Activated CD4-positive, alpha-beta T cell treated with anti-CD3 and anti-CD28 coated beads for 36 hours (primary cell): ENCODE measurements around the gene ENDOG. TPM values are rescaled to one million over a fixed set of nuclear protein-coding genes. Genes with fewer than 3 reads are reported as not detected.

Source experiments
- ATAC-seq: fragments of 200-7000 bp; cut with Tn5 transposase; one replicate; pipeline ENCODE4 v1.10.0; 2021; ENCODE audit warnings: mild to moderate bottlenecking, moderate library complexity
- CTCF ChIA-PET: fragments of 350-600 bp; sonication (Branson Sonifier 250); formaldehyde crosslinking; loops from one replicate; lab custom pipeline; 2021; ENCODE audit warnings: antibody characterized with exemption; lab: Charles Lee
- POLR2A ChIA-PET: fragments of 350-600 bp; sonication (Branson Sonifier 250); formaldehyde crosslinking; loops from one replicate; lab custom pipeline; 2021; ENCODE audit warnings: antibody characterized with exemption, inconsistent platforms; lab: Charles Lee
- DNase-seq: peaks from one replicate; pipeline ENCODE4 v3.0.0-alpha.2; 2020
- H3K27ac Mint-ChIP-seq: one replicate; pipeline ENCODE4 v1.8.0; 2021; ENCODE audit warnings: mixed read lengths
- H3K27me3 Mint-ChIP-seq: one replicate; pipeline ENCODE4 v1.8.0; 2021; ENCODE audit warnings: mixed read lengths
- H3K36me3 Mint-ChIP-seq: one replicate; pipeline ENCODE4 v1.8.0; 2021; ENCODE audit warnings: low read depth, mixed read lengths
- H3K4me1 Mint-ChIP-seq: one replicate; pipeline ENCODE4 v1.8.0; 2021; ENCODE audit warnings: mixed read lengths
- H3K4me3 Mint-ChIP-seq: one replicate; pipeline ENCODE4 v1.8.0; 2021; ENCODE audit warnings: mild to moderate bottlenecking, moderate library complexity, mixed read lengths
- H3K9me3 Mint-ChIP-seq: one replicate; pipeline ENCODE4 v1.8.0; 2021; ENCODE audit warnings: low read depth, mixed read lengths
- intact Hi-C, 2 experiments: fragments of 100-400 bp; cut with DNase I in 1 of 2; cut with micrococcal nuclease in 1 of 2; formaldehyde crosslinking; loops; one replicate each; pipeline versions ENCODE4 v1.14.2 to v1.15.1; 2022 to 2024; cut with DNase I, micrococcal nuclease
- total RNA-seq, 2 experiments: library from RNA; stranded (reverse); gene quantifications; one replicate each; pipeline ENCODE4 v1.2.3, GENCODE V29; 2021

ENDOG gene
- total RNA-seq, 2 experiments from 2014 or later: 7.3 to 9.3 TPM

DNA sequence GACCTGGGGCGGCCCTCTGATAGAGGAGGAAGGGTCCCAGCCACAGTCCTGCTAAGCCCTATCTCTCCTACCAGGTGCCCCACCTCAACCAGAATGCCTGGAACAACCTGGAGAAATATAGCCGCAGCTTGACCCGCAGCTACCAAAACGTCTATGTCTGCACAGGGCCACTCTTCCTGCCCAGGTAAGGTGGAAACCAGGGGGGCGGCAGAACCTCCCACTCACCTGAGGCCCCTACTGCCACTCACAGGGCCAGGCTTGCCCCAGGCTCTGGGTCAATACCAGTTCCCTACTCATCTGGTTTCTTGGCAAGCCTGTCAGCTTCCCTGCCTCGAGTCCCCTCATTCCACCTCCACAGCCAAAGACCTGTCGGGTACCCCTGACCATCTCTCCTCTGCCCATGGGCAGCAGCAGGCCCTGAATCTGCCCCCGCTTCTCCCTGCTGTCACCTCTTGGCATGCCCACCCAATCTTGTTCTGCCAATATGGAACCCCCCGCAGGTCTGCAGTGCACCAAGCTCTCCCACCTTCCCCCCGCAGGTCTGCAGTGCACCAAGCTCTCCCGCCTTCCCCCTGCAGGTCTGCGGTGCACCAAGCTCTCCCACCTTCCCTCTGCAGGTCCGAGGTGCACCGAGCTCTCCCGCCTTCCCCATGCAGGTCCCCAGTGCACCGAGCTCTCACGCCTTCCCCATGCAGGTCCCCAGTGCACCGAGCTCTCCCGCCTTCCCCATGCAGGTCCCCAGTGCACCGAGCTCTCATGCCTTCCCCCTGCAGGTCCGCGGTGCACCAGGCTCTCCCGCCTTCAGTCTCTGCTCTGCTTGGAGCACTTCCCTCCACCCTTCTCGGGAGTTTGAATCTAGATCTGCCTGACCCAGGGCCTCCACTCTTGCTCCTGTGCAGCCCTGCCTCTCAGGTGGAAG is 2.6 kb downstream of the ENDOG start:
- no peak for ATAC-seq
- Mint-ChIP-seq H3K9me3 (no peaks in the 10 kb centered on the region), H3K27ac (no peak overlapping the region), H3K4me3 (no peak overlapping the region), H3K27me3 (no peaks in the 10 kb centered on the region), H3K36me3 (peaks cover 16% of the 10 kb centered on the region), H3K4me1 (peaks cover 13% of the 10 kb centered on the region)
- intact Hi-C loops: no loop called here
- no peak for DNase-seq
- CTCF ChIA-PET: interaction anchor here (0.6 to 1.4 kb wide), 2 partner anchors 9 to 39 kb away, joined by 3 to 5 read pairs; partner anchors contain the start of gene SPOUT1
- POLR2A ChIA-PET: interaction anchor here (0.7 to 1.3 kb wide), 3 partner anchors 9 to 316 kb away, joined by 3 to 5 read pairs (median 5); partner anchors contain the start of gene SPOUT1

- no peak for ATAC-seq
- H3K27ac Mint-ChIP-seq: no peak overlapping the region
- POLR2A ChIA-PET: interaction anchor here (0.7 to 1.3 kb wide), 3 partner anchors 8 to 317 kb away, joined by 3 to 5 read pairs (median 5); partner anchors contain the start of gene SPOUT1
Measured at GRCh38 chr9:128821584-128822406, 3.5 kb downstream of the ENDOG start.

DNA sequence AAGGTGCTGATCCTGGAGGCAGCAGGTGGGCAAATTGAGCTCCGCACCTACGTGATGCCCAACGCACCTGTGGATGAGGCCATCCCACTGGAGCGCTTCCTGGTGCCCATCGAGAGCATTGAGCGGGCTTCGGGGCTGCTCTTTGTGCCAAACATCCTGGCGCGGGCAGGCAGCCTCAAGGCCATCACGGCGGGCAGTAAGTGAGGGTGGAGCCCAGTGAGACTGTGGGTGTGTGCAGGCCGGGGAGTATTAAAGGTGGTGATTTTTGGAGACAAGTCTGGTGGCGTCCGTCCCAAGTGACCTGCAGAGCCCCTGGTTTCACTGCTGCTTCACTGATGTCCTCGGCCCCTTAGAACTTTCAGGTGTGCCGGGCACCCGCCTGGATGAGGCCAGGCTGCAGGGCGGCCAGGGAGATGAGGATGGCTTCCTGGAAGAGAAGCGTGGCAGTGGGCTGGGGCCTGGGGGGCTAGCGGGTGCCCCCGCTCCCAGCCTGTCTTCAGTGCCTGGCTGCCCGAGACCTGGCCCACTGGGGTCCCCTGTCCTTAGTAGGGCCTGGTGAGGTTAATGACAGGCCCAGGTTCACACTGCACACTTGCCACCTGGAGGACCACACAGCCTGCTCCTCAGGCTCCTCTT is 4.2 kb downstream of the ENDOG start:
- Mint-ChIP-seq H3K27ac (no peak overlapping the region), H3K36me3 (peaks cover 26% of the 10 kb centered on the region), H3K4me3 (no peak overlapping the region), H3K27me3 (no peaks in the 10 kb centered on the region), H3K9me3 (no peaks in the 10 kb centered on the region), H3K4me1 (peaks cover 17% of the 10 kb centered on the region)
- intact Hi-C loops: no loop called here
- CTCF ChIA-PET: no interaction called here
- DNase-seq: no peak
- ATAC-seq: no peak
- POLR2A ChIA-PET: no interaction called here

More at GRCh38 chr9:128821584-128822406, 3.5 kb downstream of the ENDOG start:
- DNase-seq: no peak
- H3K27me3 Mint-ChIP-seq: no peaks in the 10 kb centered on the region
- CTCF ChIA-PET: no interaction called here
- no peaks in the 10 kb centered on the region for H3K9me3 Mint-ChIP-seq
- H3K4me1 Mint-ChIP-seq: peaks cover 13% of the 10 kb centered on the region
- no peak overlapping the region for H3K4me3 Mint-ChIP-seq
- intact Hi-C loops: no loop called here
- H3K36me3 Mint-ChIP-seq: peaks cover 20% of the 10 kb centered on the region

DNA sequence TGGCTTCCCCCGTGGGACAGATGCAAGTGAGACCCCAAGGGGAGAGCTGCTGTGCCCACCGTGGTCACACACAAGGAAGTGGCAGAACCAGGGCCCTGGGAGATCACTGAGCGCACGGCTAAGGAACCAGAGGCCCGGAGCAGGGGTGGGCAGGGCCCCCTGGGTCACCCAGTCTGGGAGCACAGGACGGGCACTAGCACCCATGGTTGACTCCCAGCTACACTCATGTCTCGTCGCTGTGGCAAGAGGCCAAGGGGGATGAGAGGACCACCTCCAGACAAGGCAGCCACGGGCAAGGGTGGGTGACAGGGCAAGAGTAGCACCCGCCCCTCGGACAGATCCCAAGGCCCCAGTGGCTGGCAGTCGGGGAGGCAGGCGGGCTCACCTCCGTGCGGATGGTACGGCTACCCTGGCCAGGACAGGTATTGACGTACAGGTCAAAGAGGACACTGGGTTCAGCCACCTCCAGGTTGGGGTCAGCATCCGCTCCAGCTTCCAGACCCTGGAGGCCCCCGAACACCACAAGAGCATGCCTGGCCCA is 5.1 kb downstream of the ENDOG start:
- Mint-ChIP-seq H3K4me3 (no peak overlapping the region), H3K27me3 (no peaks in the 10 kb centered on the region), H3K36me3 (peaks cover 28% of the 10 kb centered on the region), H3K9me3 (no peaks in the 10 kb centered on the region), H3K27ac (no peak overlapping the region), H3K4me1 (peaks cover 21% of the 10 kb centered on the region)
- ChIA-PET CTCF (interaction anchor here (0.6 kb wide), 1 partner anchor 174 kb away, joined by 3 read pairs; no protein-coding TSS in a partner anchor), POLR2A (no interaction called here)
- DNase-seq: no peak
- intact Hi-C loops: no loop called here
- ATAC-seq: no peak

GRCh38 chr9:128823903-128824406 is 5.7 kb downstream of the ENDOG start:
- Mint-ChIP-seq H3K36me3 (peaks cover 34% of the 10 kb centered on the region), H3K4me3 (no peak overlapping the region), H3K27ac (no peak overlapping the region), H3K4me1 (peaks cover 27% of the 10 kb centered on the region), H3K9me3 (no peaks in the 10 kb centered on the region), H3K27me3 (no peaks in the 10 kb centered on the region)
- intact Hi-C loops: no loop called here
- ChIA-PET POLR2A (no interaction called here), CTCF (interaction anchor here (0.6 kb wide), 1 partner anchor 174 kb away, joined by 3 read pairs; no protein-coding TSS in a partner anchor)
- DNase-seq: no peak
- no peak for ATAC-seq

DNA sequence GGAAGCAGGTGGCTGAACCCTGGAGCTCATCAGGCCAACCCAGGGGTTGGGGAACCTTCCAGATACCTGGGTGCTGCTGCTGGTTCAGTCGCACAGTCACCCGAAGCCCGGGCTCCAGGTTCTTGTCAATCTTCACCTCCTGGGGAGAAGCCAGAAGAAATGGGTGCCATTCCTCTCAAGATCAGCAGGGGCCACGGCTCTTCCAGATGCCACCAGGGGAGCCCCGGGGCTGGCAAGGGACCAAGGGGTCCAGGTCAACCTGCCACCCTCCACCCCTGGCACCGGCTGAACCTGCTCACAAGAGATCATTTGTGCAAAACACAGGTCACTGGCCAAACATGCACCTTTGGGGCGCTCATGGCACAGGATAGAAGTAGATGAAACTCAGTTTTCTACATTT is 6.6 kb downstream of the ENDOG start:
- ATAC-seq (no peak), DNase-seq (no peak)
- POLR2A ChIA-PET: no interaction called here
- intact Hi-C loops: no loop called here
- Mint-ChIP-seq H3K4me1 (peaks cover 24% of the 10 kb centered on the region), H3K4me3 (no peak overlapping the region), H3K9me3 (no peaks in the 10 kb centered on the region), H3K27me3 (no peaks in the 10 kb centered on the region), H3K36me3 (peaks cover 36% of the 10 kb centered on the region), H3K27ac (no peak overlapping the region)
- CTCF ChIA-PET: no interaction called here

DNA sequence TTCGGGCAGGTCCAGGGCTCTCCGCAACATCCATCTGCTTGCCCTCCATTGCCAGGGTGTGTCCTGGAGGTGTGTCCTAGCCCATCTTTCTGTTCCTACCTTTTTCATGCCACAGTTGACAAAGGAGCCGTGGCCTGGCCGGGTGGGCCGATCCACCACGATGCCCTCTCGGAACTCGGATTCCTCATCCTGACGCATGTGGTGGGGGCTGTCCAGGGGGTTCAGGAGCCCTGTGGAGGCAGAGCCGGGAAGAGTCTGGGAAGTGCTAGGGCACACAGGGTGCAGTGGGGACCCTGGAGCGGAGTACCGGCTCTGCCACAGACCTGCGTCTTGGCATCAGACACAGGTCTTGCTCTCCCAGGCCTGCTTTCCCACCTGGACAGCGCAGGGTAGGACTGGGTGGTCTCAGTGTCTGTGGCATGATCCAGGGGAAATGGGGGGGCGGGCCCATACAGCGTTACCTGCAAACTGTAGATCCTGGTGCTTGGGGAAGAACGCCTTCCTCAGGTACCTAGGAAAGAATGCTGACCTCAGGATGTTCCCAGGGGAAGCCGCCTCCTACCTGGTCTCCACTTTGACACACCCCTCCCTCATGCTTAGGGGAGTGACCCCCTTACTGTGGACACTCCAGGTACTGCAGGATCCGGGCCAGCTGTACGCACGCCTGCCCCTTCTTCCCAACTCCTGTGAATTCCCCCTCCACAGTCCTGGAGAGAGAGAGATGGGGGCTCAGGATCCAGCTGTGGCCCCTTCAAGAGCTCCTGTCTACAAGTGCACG is 7.8 kb downstream of the ENDOG start:
- peaks cover 36% of the 10 kb centered on the region for H3K36me3 Mint-ChIP-seq
- CTCF ChIA-PET: interaction anchor here (0.5 to 2.4 kb wide), 2 partner anchors 8 to 818 kb away, joined by 3 to 16 read pairs; partner anchors contain the start of gene ENDOG
- H3K27ac Mint-ChIP-seq: no peak overlapping the region
- no peak overlapping the region for H3K4me3 Mint-ChIP-seq
- POLR2A ChIA-PET: no interaction called here
- H3K9me3 Mint-ChIP-seq: no peaks in the 10 kb centered on the region
- no peaks in the 10 kb centered on the region for H3K27me3 Mint-ChIP-seq
- no peak for ATAC-seq
- DNase-seq: no peak
- H3K4me1 Mint-ChIP-seq: peaks cover 23% of the 10 kb centered on the region
- intact Hi-C loops: no loop called here

DNA sequence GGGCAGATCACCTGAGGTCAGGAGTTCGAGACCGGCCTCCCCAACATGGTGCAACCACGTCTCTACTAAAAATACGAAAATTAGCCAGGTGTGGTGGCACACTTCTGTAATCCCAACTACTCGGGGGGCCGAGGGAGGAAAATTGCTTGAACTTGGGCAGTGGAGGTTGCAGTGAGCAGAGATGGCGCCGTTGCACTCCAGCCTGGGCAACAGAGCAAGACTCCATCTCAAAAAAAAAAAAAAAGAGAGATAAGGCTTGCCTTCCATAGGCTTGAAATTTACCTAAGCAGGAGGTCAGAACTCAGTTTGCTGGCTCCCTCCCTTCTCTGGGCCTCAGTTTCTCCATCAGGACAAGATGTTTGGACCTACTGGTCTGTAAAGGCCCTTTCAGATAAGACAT is 10.0 kb downstream of the ENDOG start:
- no peak for ATAC-seq
- H3K4me3 Mint-ChIP-seq: peak overlapping the region; percentile 91

DNA sequence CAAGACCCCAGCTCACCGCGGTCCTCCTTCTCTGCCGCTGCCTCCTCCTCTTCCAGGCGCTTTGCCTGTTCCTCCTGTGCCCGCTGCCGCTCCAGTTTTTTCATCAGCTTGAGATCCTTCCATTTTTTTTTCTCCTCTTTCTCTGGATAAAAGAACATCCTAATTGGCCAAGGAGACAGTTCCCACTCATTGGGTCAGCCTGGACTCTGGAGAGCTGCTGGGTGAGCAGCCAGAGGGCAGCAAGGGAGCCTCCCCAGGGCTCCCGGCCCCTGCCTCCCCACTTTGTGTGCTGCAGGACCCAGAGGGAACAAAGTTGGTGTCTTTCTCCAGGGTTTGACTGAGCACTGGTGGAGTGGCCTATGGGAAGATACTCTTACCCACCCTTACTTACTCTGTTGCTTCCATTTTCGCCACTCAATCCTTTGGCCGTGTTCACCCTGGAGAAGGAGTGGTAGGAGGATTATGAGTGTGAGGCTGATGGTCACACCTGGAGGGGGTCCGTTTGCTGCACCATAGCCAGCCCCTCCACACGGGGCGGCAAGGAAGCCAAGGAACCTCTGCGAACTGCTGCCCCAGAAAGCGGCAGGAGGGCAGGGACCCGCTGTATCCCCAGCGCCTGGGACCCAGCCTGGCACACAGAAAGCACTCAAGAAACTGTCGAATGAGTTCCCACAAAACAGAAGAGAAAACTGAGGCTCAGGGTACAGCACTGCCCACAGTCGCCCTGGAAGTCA is 10.6 kb downstream of the ENDOG start:
- intact Hi-C loops: loop anchor here (1.0 kb wide), 12 partner anchors 11 to 373 kb away; partner anchors contain the start of genes ENDOG (in 2 of the 2), DOLK (in 1 of the 2), DYNC2I2 (in 1 of the 2) and GLE1 (in 1 of the 2)
- H3K4me1 Mint-ChIP-seq: peaks cover 23% of the 10 kb centered on the region
- H3K9me3 Mint-ChIP-seq: no peaks in the 10 kb centered on the region
- DNase-seq (no peak), ATAC-seq (no peak)
- peak overlapping the region; percentile 91 for H3K4me3 Mint-ChIP-seq
- CTCF ChIA-PET: interaction anchor here (1.0 to 1.4 kb wide), 4 partner anchors 9 to 100 kb away, joined by 5 to 8 read pairs (median 6); partner anchors contain the start of gene ENDOG
- POLR2A ChIA-PET: interaction anchor here (0.9 to 1.8 kb wide), 6 partner anchors 8 to 144 kb away, joined by 3 to 7 read pairs (median 4); partner anchors contain the start of gene ENDOG
- H3K36me3 Mint-ChIP-seq: peaks cover 29% of the 10 kb centered on the region
- H3K27me3 Mint-ChIP-seq: no peaks in the 10 kb centered on the region
- peak overlapping the region; percentile 88 for H3K27ac Mint-ChIP-seq

More for the DNA sequence above, 10.0 kb downstream of the ENDOG start:
- peaks cover 29% of the 10 kb centered on the region for H3K36me3 Mint-ChIP-seq
- DNase-seq: peak; percentile 32
- H3K9me3 Mint-ChIP-seq: no peaks in the 10 kb centered on the region
- peak overlapping the region; percentile 88 for H3K27ac Mint-ChIP-seq
- POLR2A ChIA-PET: no interaction called here
- peaks cover 23% of the 10 kb centered on the region for H3K4me1 Mint-ChIP-seq
- no peaks in the 10 kb centered on the region for H3K27me3 Mint-ChIP-seq
- CTCF ChIA-PET: interaction anchor here (1.1 to 2.4 kb wide), 2 partner anchors 10 to 466 kb away, joined by 3 to 16 read pairs; partner anchors contain the start of gene ENDOG
- intact Hi-C loops: no loop called here
